ENCODE data around the gene LRRC23.

DNA sequence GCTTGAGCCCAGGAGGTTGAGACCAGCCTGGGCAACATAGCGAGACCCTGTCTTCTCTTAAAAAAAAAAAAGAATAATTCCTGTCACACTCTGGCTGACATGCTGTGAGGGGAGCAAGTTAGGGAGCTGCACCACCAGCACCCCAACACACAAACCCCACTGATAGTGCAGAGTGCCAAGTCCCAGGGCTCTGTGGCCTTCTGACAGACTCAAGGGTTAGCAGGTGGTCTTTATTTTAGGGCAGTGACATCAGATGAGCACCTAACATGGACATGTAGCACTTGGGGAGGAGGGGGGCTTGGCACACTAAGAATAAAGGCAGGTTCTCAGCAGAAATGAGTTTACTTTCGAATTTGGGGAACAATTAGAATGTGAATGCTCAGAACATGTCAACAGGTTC, 45.8 kb upstream of the LRRC23 start:
- no peak for TF ChIP-seq POLR2A (IDR thresholded peaks at IDR 0.05)
- TF ChIP-seq, protein P1, sequence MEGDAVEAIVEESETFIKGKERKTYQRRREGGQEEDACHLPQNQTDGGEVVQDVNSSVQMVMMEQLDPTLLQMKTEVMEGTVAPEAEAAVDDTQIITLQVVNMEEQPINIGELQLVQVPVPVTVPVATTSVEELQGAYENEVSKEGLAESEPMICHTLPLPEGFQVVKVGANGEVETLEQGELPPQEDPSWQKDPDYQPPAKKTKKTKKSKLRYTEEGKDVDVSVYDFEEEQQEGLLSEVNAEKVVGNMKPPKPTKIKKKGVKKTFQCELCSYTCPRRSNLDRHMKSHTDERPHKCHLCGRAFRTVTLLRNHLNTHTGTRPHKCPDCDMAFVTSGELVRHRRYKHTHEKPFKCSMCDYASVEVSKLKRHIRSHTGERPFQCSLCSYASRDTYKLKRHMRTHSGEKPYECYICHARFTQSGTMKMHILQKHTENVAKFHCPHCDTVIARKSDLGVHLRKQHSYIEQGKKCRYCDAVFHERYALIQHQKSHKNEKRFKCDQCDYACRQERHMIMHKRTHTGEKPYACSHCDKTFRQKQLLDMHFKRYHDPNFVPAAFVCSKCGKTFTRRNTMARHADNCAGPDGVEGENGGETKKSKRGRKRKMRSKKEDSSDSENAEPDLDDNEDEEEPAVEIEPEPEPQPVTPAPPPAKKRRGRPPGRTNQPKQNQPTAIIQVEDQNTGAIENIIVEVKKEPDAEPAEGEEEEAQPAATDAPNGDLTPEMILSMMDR (IDR thresholded peaks at IDR 0.05): no peak

All from tibial nerve (tissue), 3 donors.